H1 (cell line): ENCODE measurements around the gene RNF220. TPM values are rescaled to one million over a fixed set of nuclear protein-coding genes. Genes with fewer than 3 reads are reported as not detected.
A peak's percentile ranks its signal among the peaks of the same experiment; 100 is the strongest.

Experiments used
- CTCF ChIA-PET: fragments of 300-600 bp; sonication (Branson Sonifier 250); formaldehyde crosslinking; loops from one replicate; lab custom pipeline; 2021; ENCODE audit not compliant: partially characterized antibody; lab: Charles Lee
- POLR2A ChIA-PET: fragments of 300-600 bp; sonication (Branson Sonifier 250); formaldehyde crosslinking; loops from one replicate; lab custom pipeline; 2021; ENCODE audit warnings: inconsistent platforms; ENCODE audit not compliant: partially characterized antibody; lab: Charles Lee
- DNase-seq, 2 experiments: peaks; one replicate each; pipeline versions ENCODE4 v3.0.0 to v3.0.0-alpha.2; 2010 to 2022; ENCODE audit warnings: low spot score in 2 of 2, low read depth in 1 of 2, mixed read lengths in 1 of 2
- FAIRE-seq: peaks from 2 replicates; lab custom pipeline; 2011; peaks lifted over from hg19 to GRCh38; lab: Jason Lieb, UNC
- H2AFZ ChIP-seq: 2 replicates; pipeline ENCODE4 v1.8.1; 2012; ENCODE audit warnings: low read length, inconsistent platforms
- H2AK5ac ChIP-seq: 2 replicates; pipeline ENCODE4 v1.6.1; 2013; ENCODE audit warnings: low read depth, low read length
- H2BK120ac ChIP-seq: replicated peaks from 2 replicates; pipeline ENCODE3; 2013; ENCODE audit warnings: low read depth, low read length, inconsistent platforms
- H2BK12ac ChIP-seq: 2 replicates; pipeline ENCODE4 v1.6.1; 2013; ENCODE audit warnings: low read depth, low read length
- H2BK15ac ChIP-seq: 2 replicates; pipeline ENCODE4 v1.6.1; 2013; ENCODE audit warnings: low read length
- H2BK20ac ChIP-seq: 2 replicates; pipeline ENCODE4 v1.6.1; 2013; ENCODE audit warnings: low read length
- H2BK5ac ChIP-seq: 2 replicates; pipeline ENCODE4 v1.6.1; 2013; ENCODE audit warnings: low read depth, low read length
- H3K14ac ChIP-seq: 2 replicates; pipeline ENCODE4 v1.6.1; 2013; ENCODE audit warnings: inconsistent platforms; ENCODE audit not compliant: insufficient read length
- H3K18ac ChIP-seq: 2 replicates; pipeline ENCODE4 v1.6.1; 2013; ENCODE audit warnings: low read length; ENCODE audit errors: extremely low read depth
- H3K23ac ChIP-seq: 2 replicates; pipeline ENCODE4 v1.6.1; 2013; ENCODE audit warnings: inconsistent platforms; ENCODE audit not compliant: insufficient read length
- H3K23me2 ChIP-seq: 2 replicates; pipeline ENCODE4 v1.6.1; 2013; ENCODE audit warnings: low read depth, low read length
- H3K27ac ChIP-seq: 2 replicates; pipeline ENCODE4 v1.6.1; 2011; ENCODE audit warnings: low read depth, low read length, inconsistent platforms
- H3K27me3 ChIP-seq, 4 experiments: replicated peaks in 1 of 4; 1 replicate in 1 of 4; 2 replicates in 3 of 4; pipeline versions ENCODE4 v1.6.1 to v1.8.1; 2011 to 2013; ENCODE audit warnings: low read length in 3 of 4, mild to moderate bottlenecking in 3 of 4, inconsistent platforms in 2 of 4, mixed read lengths in 2 of 4, moderate library complexity in 1 of 4; ENCODE audit not compliant: control insufficient read depth in 3 of 4, insufficient read depth in 3 of 4; ENCODE audit errors: extremely low read depth in 1 of 4
- H3K36me3 ChIP-seq, 4 experiments: 2 replicates each; pipeline versions ENCODE4 v1.6.1 to v1.8.1; 2011 to 2013; ENCODE audit warnings: mild to moderate bottlenecking in 4 of 4, low read length in 3 of 4, moderate library complexity in 2 of 4, control low read depth in 1 of 4, inconsistent platforms in 1 of 4; ENCODE audit not compliant: insufficient read depth in 4 of 4, control insufficient read depth in 2 of 4
- H3K4ac ChIP-seq: replicated peaks from 2 replicates; pipeline ENCODE3; 2013; ENCODE audit warnings: low read length, low read depth, mixed read lengths, inconsistent platforms; ENCODE audit not compliant: insufficient read length
- H3K4me1 ChIP-seq, 4 experiments: replicated peaks in 1 of 4; 1 replicate in 1 of 4; 2 replicates in 3 of 4; pipeline versions ENCODE4 v1.6.1 to v1.8.1; 2011 to 2013; ENCODE audit warnings: low read length in 3 of 4, inconsistent platforms in 2 of 4, mixed read lengths in 1 of 4; ENCODE audit not compliant: insufficient read depth in 4 of 4, control insufficient read depth in 3 of 4
- H3K4me2 ChIP-seq, 2 experiments: 2 replicates each; pipeline versions ENCODE4 v1.6.1 to v1.8.1; 2011 to 2013; ENCODE audit warnings: low read depth in 2 of 2, low read length in 2 of 2, control low read depth in 1 of 2, inconsistent platforms in 1 of 2, mild to moderate bottlenecking in 1 of 2; ENCODE audit not compliant: insufficient read depth in 1 of 2
- H3K4me3 ChIP-seq, 4 experiments: fragments of 200-600, 300-600 bp in 1 of 4; sonication (generic), shearing (Covaris generic), sonication (Bioruptor Twin) in 1 of 4; 2 replicates each; pipeline versions ENCODE4 v1.5.1 to v1.8.1; 2011 to 2016; ENCODE audit warnings: low read length in 4 of 4, low read depth in 3 of 4, control low read depth in 2 of 4, inconsistent platforms in 2 of 4, mild to moderate bottlenecking in 2 of 4, mixed read lengths in 1 of 4, moderate library complexity in 1 of 4; ENCODE audit not compliant: insufficient read depth in 2 of 4; ENCODE audit errors: extremely low read depth in 1 of 4
- H3K56ac ChIP-seq: replicated peaks from 2 replicates; pipeline ENCODE3; 2013; ENCODE audit warnings: low read depth, mild to moderate bottlenecking, mixed read lengths, low read length, inconsistent platforms; ENCODE audit not compliant: insufficient read length
- H3K79me1 ChIP-seq: 2 replicates; pipeline ENCODE4 v1.6.1; 2013; ENCODE audit warnings: low read depth, low read length, control low read depth
- H3K79me2 ChIP-seq, 2 experiments: 2 replicates each; pipeline versions ENCODE4 v1.6.1 to v1.8.1; 2012 to 2013; ENCODE audit warnings: low read length in 2 of 2, mild to moderate bottlenecking in 2 of 2, inconsistent platforms in 1 of 2; ENCODE audit not compliant: insufficient read depth in 2 of 2, control insufficient read depth in 1 of 2
- H3K9ac ChIP-seq, 4 experiments: replicated peaks in 1 of 4; 1 replicate in 1 of 4; 2 replicates in 3 of 4; pipeline versions ENCODE4 v1.6.1 to v1.8.1; 2011 to 2013; ENCODE audit warnings: low read depth in 3 of 4, low read length in 3 of 4, control low read depth in 2 of 4, mild to moderate bottlenecking in 2 of 4, moderate library complexity in 2 of 4, inconsistent platforms in 1 of 4; ENCODE audit errors: extremely low read depth in 1 of 4
- H3K9me3 ChIP-seq, 2 experiments: 2 replicates each; pipeline versions ENCODE4 v1.6.1 to v1.8.1; 2012 to 2013; ENCODE audit warnings: mild to moderate bottlenecking in 2 of 2, moderate library complexity in 2 of 2, control low read depth in 1 of 2, inconsistent platforms in 1 of 2, low read depth in 1 of 2, low read length in 1 of 2, mixed read lengths in 1 of 2; ENCODE audit not compliant: insufficient read depth in 2 of 2
- H4K20me1 ChIP-seq, 2 experiments: replicated peaks in 1 of 2; 2 replicates each; pipeline versions ENCODE3 to v1.8.1; 2011 to 2013; ENCODE audit warnings: inconsistent platforms in 2 of 2, low read length in 2 of 2, mild to moderate bottlenecking in 1 of 2; ENCODE audit not compliant: insufficient read depth in 2 of 2, control insufficient read depth in 1 of 2
- H4K5ac ChIP-seq: 2 replicates; pipeline ENCODE4 v1.6.1; 2013; ENCODE audit warnings: low read length, low read depth, mixed read lengths, inconsistent platforms; ENCODE audit not compliant: insufficient read length
- H4K8ac ChIP-seq: 2 replicates; pipeline ENCODE4 v1.8.0; 2013; ENCODE audit warnings: mild to moderate bottlenecking, moderate library complexity, low read length, inconsistent platforms; ENCODE audit not compliant: insufficient read depth; ENCODE audit errors: extremely low read depth
- H4K91ac ChIP-seq: replicated peaks from 2 replicates; pipeline ENCODE3; 2013; ENCODE audit warnings: low read length, mixed read lengths, inconsistent platforms; ENCODE audit not compliant: insufficient read length
- CTBP2 ChIP-seq: IDR thresholded peaks from 2 replicates; pipeline ENCODE4 v1.7.0; 2011; ENCODE audit warnings: borderline replicate concordance, mild to moderate bottlenecking, moderate library complexity, mixed read lengths, low read length; ENCODE audit not compliant: insufficient read depth, insufficient read length
- FOSL1 ChIP-seq: IDR thresholded peaks from 2 replicates; pipeline ENCODE4 v1.6.1; 2011; ENCODE audit warnings: mild to moderate bottlenecking, low read depth, low read length, moderate library complexity; ENCODE audit not compliant: insufficient read depth
- GABPA ChIP-seq: IDR thresholded peaks from 2 replicates; pipeline ENCODE4 v1.6.1; 2011; ENCODE audit warnings: mild to moderate bottlenecking, low read length, moderate library complexity, borderline replicate concordance; ENCODE audit not compliant: insufficient read depth
- KDM5A ChIP-seq: fragments of 200-600 bp; IDR thresholded peaks from 2 replicates; pipeline ENCODE4 v1.7.1; 2012; ENCODE audit warnings: mild to moderate bottlenecking, low read length, inconsistent platforms, mixed read lengths
- POLR2A ChIP-seq, 2 experiments: IDR thresholded peaks; 1 replicate in 1 of 2; 2 replicates in 1 of 2; pipeline ENCODE4 v1.6.1; 2011; ENCODE audit warnings: low read depth in 2 of 2, low read length in 2 of 2, mild to moderate bottlenecking in 2 of 2; ENCODE audit errors: control extremely low read depth in 1 of 2
- POU5F1 ChIP-seq: IDR thresholded peaks from 2 replicates; pipeline ENCODE4 v1.6.1; 2011; ENCODE audit warnings: low read depth, mild to moderate bottlenecking, low read length, moderate library complexity
- SIN3A ChIP-seq, 2 experiments: IDR thresholded peaks in 1 of 2; conservative IDR thresholded peaks in 1 of 2; 2 replicates each; pipeline ENCODE4 v1.6.1; 2011 to 2012; ENCODE audit warnings: low read length in 2 of 2, improper control_type of control experiment in 1 of 2, low read depth in 1 of 2, mild to moderate bottlenecking in 1 of 2
- TAF1 ChIP-seq: IDR thresholded peaks from 2 replicates; pipeline ENCODE4 v1.6.1; 2011; ENCODE audit warnings: mild to moderate bottlenecking, low read depth, low read length
- WGBS, 2 experiments: shearing (Covaris generic) in 1 of 2; methylation state at CpG; one replicate each; pipeline versions ENCODE4 v1.1.6 to v1.1.7; 2013 to 2015; ENCODE audit warnings: low lambda C conversion rate in 2 of 2, mixed read lengths in 2 of 2, inconsistent platforms in 1 of 2, low coverage in 1 of 2, missing lambda C conversion rate in 1 of 2; ENCODE audit not compliant: insufficient replicate concordance in 2 of 2, insufficient coverage in 1 of 2, insufficient read length in 1 of 2; ENCODE audit errors: extremely low coverage in 1 of 2, missing lambda C conversion rate in 1 of 2; 5-methylcytosine and 5-hydroxymethylcytosine counted together
- polyA plus RNA-seq, 7 experiments: library from polyadenylated mRNA; depleted of rRNA in 3 of 7; stranded (reverse) in 5 of 7; unstranded in 2 of 7; fragments of >200 nt in 5 of 7; fragments of 200-250 nt in 2 of 7; gene quantifications; 1 replicate in 5 of 7; 2 replicates in 1 of 7; 4 replicates in 1 of 7; pipeline versions ENCODE4 v1.2.1 to v1.2.3, GENCODE V29; 2011 to 2013; ENCODE audit warnings: missing spikeins in 2 of 7, mixed read lengths in 2 of 7
- total RNA-seq: library from RNA; stranded (reverse); fragmentation: NEBNext Ultra II Directional; extraction: Animal tissue kit (Norgen Biotek cat#: 25700); gene quantifications from 2 replicates; pipeline ENCODE4 v1.2.1, GENCODE V29; 2021
- TF ChIP-seq, protein P1 (sequence below), 3 experiments: IDR thresholded peaks; 1 replicate in 2 of 3; 2 replicates in 1 of 3; pipeline versions ENCODE4 v1.5.1 to v1.6.1; 2011; ENCODE audit warnings: low read length in 3 of 3, mild to moderate bottlenecking in 3 of 3, inconsistent platforms in 2 of 3, low read depth in 1 of 3, moderate library complexity in 1 of 3; ENCODE audit not compliant: insufficient read depth in 1 of 3; ENCODE audit errors: control extremely low read depth in 1 of 3
- TF ChIP-seq, protein P2 (sequence below): IDR thresholded peaks from 2 replicates; pipeline ENCODE4 v1.6.1; 2012; ENCODE audit warnings: inconsistent platforms

RNF220 gene
- total and polyA plus RNA-seq, 2 of the 8 experiments (the other 6 are each of a cell fraction or from before 2014, with no cell fraction given): 123 to 160 TPM

DNA sequence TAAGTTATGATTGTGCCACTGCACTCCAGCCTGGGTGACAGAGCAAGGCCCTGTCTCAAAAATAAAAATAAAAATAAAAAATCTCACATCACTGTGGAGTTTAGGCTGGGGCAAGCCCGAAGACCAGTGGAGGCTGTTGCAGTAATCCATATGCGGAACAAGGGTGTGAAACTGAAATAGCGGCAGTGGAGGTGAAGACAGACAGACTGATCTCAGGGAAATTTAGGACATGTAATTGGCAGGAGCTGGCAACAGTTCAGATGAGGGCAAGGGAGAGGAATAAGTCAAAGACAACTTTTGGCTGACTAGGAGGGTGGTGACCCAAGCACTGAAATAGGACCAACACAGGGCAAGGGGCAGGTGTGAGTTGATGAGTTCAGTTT is 277.8 kb downstream of the RNF220 start:
- Histone ChIP-seq H3K23me2 (no peaks in the 10 kb centered on the region), H2BK15ac (peak overlapping the region; percentile 34; the same call in 1 of the 2 replicates), H3K79me1 (no peaks in the 10 kb centered on the region), H2BK120ac (no peak overlapping the region), H3K27me3 (no peaks in the 10 kb centered on the region), H3K27ac (no peak overlapping the region), H3K79me2 (no peaks in the 10 kb centered on the region), H3K9me3 (no peaks in the 10 kb centered on the region), H4K91ac (no peak overlapping the region), H4K5ac (no peak overlapping the region), H3K14ac (no peak overlapping the region), H2AK5ac (peak overlapping the region; percentile 72; the same call in 1 of the 2 replicates), H3K4me3 (no peak overlapping the region), H4K8ac (no peak overlapping the region), H3K4me2 (peak overlapping the region in 1 of 2 experiments; percentile 47; a peak in 1 of 4 replicates), H3K4ac (peak overlapping the region; percentile 13), H2BK12ac (peak overlapping the region; percentile 85; the same call in 1 of the 2 replicates), H3K23ac (no peak overlapping the region), H4K20me1 (no peaks in the 10 kb centered on the region), H3K18ac (no peak overlapping the region), H2BK20ac (no peak overlapping the region), H3K56ac (no peak overlapping the region), H2AFZ (no peak overlapping the region), H3K4me1 (peaks cover 1 to 10% (median 9%) of the 10 kb centered on the region in 4 experiments; a peak in 5 of 7 replicates), H3K9ac (no peak overlapping the region), H2BK5ac (no peak overlapping the region), H3K36me3 (no peaks in the 10 kb centered on the region; a peak in 2 of 8 replicates)
- no peak for FAIRE-seq
- 95% methylated on average over 3 of the region's 3 CpGs; no CpG with 5 or more reads in 1 of the 2 experiments for WGBS, 2 experiments
- DNase-seq: no peak
- ChIA-PET POLR2A (interaction anchor here (1.0 to 2.0 kb wide), 8 partner anchors 14 to 137 kb away, joined by 3 to 11 read pairs (median 4); partner anchors contain the start of gene RPS8), CTCF (interaction anchor here (1.3 to 1.5 kb wide), 2 partner anchors 12 to 30 kb away, joined by 3 to 9 read pairs; no protein-coding TSS in a partner anchor)
- TF ChIP-seq KDM5A (no peak), CTBP2 (no peak), TAF1 (no peak), SIN3A (conservative IDR thresholded peaks at IDR 0.05 in 1 of 2, IDR thresholded peaks at IDR 0.05 in 1 of 2; ENCODE audit: low read depth in 1 of 2, low read length in 2 of 2) (no peak), POLR2A (IDR thresholded peaks at IDR 0.05; ENCODE audit: control extremely low read depth in 1 of 2, low read depth in 2 of 2, low read length in 2 of 2) (no peak), POU5F1 (no peak), FOSL1 (no peak), GABPA (no peak)
- TF ChIP-seq, protein P1, sequence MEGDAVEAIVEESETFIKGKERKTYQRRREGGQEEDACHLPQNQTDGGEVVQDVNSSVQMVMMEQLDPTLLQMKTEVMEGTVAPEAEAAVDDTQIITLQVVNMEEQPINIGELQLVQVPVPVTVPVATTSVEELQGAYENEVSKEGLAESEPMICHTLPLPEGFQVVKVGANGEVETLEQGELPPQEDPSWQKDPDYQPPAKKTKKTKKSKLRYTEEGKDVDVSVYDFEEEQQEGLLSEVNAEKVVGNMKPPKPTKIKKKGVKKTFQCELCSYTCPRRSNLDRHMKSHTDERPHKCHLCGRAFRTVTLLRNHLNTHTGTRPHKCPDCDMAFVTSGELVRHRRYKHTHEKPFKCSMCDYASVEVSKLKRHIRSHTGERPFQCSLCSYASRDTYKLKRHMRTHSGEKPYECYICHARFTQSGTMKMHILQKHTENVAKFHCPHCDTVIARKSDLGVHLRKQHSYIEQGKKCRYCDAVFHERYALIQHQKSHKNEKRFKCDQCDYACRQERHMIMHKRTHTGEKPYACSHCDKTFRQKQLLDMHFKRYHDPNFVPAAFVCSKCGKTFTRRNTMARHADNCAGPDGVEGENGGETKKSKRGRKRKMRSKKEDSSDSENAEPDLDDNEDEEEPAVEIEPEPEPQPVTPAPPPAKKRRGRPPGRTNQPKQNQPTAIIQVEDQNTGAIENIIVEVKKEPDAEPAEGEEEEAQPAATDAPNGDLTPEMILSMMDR (IDR thresholded peaks at IDR 0.05; ENCODE audit: control extremely low read depth in 1 of 3, insufficient read depth in 1 of 3, low read depth in 1 of 3, low read length in 3 of 3): no peak
- TF ChIP-seq, protein P2, sequence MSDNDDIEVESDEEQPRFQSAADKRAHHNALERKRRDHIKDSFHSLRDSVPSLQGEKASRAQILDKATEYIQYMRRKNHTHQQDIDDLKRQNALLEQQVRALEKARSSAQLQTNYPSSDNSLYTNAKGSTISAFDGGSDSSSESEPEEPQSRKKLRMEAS: no peak
